Pulmonary artery endothelial cell (primary cell): Measurements from ENCODE around the gene FCRL2. TPM values are rescaled to one million over a fixed set of nuclear protein-coding genes. Genes with fewer than 3 reads are reported as not detected.
"Not testable (repeated sequence)": the region's sequence is repeated elsewhere in the genome, so short reads cannot be mapped to it uniquely, and the experiment has no call there.

Experiments used
- DNase-seq: peaks from one replicate; pipeline ENCODE4 v3.0.0-alpha.2; 2011; ENCODE audit warnings: low read depth, low spot score
- total RNA-seq: library from RNA; depleted of rRNA; stranded (reverse); fragments of >200 nt; gene quantifications from 2 replicates; pipeline ENCODE4 v1.2.3, GENCODE V29; 2014

The FCRL2 gene
- total RNA-seq, 1 donor from 2014 or later: not detected

- DNase-seq: no peak
These were observed 25.6 kb downstream of the FCRL2 start for GRCh38 chr1:157751283-157751682.

GRCh38 chr1:157748262-157748817 is 28.6 kb downstream of the FCRL2 start:
- no peak for DNase-seq

GRCh38 chr1:157739229-157739901 is 37.6 kb downstream of the FCRL2 start:
- no peak for DNase-seq

- DNase-seq: not testable (repeated sequence)
These were observed 40.9 kb downstream of the FCRL2 start for GRCh38 chr1:157735991-157736390.

- DNase-seq: no peak
These were observed 42.6 kb downstream of the FCRL2 start for GRCh38 chr1:157734321-157734720.

- no peak for DNase-seq
These were observed 44.2 kb downstream of the FCRL2 start for GRCh38 chr1:157732755-157733154.

GRCh38 chr1:157725221-157725577 is 51.7 kb downstream of the FCRL2 start:
- DNase-seq: no peak

GRCh38 chr1:157724537-157725220 is 52.3 kb downstream of the FCRL2 start:
- DNase-seq: no peak

GRCh38 chr1:157723157-157723556 is 53.8 kb downstream of the FCRL2 start:
- DNase-seq: no peak

- DNase-seq: no peak
These were observed 54.9 kb downstream of the FCRL2 start for GRCh38 chr1:157721985-157722384.

- DNase-seq: no peak
These were observed 61.2 kb downstream of the FCRL2 start for GRCh38 chr1:157715736-157716135.

GRCh38 chr1:157711802-157712201 is 65.1 kb downstream of the FCRL2 start:
- no peak for DNase-seq

- DNase-seq: no peak
These were observed 72.1 kb downstream of the FCRL2 start for GRCh38 chr1:157704878-157705277.

- no peak for DNase-seq
These were observed 73.0 kb downstream of the FCRL2 start for GRCh38 chr1:157703981-157704380.

- no peak for DNase-seq
These were observed 74.6 kb downstream of the FCRL2 start for GRCh38 chr1:157702308-157702825.

GRCh38 chr1:157700732-157701131 is 76.2 kb downstream of the FCRL2 start, which contains the start of gene FCRL3:
Gene FCRL3, minus strand, starts transcription at chr1:157700769. Its CDS starts 280 bp downstream, at chr1:157700489.
- no peak for DNase-seq

GRCh38 chr1:157700305-157700704 is 76.6 kb downstream of the FCRL2 start:
- DNase-seq: no peak

GRCh38 chr1:157697781-157698569 is 79.0 kb downstream of the FCRL2 start:
- DNase-seq: no peak

GRCh38 chr1:157696966-157697628 is 79.8 kb downstream of the FCRL2 start:
- DNase-seq: no peak
